ENCODE results near the gene CNTN4. TPM values are rescaled to one million over a fixed set of nuclear protein-coding genes. Genes with fewer than 3 reads are reported as not detected.

Gene CNTN4
- total RNA-seq, 1 experiment from 2014 or later: 5.7 TPM

DNA sequence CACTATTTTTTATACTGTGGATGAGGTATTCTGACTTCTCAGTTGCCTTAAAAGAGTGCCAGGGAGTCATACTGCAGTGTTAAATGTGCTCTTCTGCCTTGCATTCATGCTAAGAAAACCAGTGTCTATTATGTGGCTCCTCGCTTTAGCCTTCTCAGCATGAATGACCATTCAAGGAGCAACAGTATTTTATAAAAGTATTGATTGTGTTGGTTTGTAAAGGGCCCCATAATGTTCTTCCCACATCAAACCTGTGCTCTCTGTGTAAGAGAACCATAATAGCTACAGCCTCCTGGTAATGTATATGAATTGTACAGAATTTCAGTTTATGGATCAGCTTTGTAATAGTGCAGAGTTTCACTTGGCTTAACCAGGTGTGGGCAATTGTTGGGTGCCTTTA lies 316.4 kb downstream of the CNTN4 start:
- no peak overlapping the region for H3K27ac ChIP-seq (ENCODE audit: low read depth, low read length, poor library complexity, severe bottlenecking)
- DNase-seq (ENCODE audit: low spot score): no peak
- H3K9me3 ChIP-seq (ENCODE audit: low read depth, low read length, poor library complexity, severe bottlenecking): no peaks in the 10 kb centered on the region
- TF ChIP-seq EZH2 (IDR thresholded peaks at IDR 0.05; ENCODE audit: borderline replicate concordance, low read depth, low read length, poor library complexity, severe bottlenecking): no peak
- TF ChIP-seq, protein P1, sequence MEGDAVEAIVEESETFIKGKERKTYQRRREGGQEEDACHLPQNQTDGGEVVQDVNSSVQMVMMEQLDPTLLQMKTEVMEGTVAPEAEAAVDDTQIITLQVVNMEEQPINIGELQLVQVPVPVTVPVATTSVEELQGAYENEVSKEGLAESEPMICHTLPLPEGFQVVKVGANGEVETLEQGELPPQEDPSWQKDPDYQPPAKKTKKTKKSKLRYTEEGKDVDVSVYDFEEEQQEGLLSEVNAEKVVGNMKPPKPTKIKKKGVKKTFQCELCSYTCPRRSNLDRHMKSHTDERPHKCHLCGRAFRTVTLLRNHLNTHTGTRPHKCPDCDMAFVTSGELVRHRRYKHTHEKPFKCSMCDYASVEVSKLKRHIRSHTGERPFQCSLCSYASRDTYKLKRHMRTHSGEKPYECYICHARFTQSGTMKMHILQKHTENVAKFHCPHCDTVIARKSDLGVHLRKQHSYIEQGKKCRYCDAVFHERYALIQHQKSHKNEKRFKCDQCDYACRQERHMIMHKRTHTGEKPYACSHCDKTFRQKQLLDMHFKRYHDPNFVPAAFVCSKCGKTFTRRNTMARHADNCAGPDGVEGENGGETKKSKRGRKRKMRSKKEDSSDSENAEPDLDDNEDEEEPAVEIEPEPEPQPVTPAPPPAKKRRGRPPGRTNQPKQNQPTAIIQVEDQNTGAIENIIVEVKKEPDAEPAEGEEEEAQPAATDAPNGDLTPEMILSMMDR (conservative IDR thresholded peaks at IDR 0.05; ENCODE audit: low read depth, low read length): no peak
- H3K4me1 ChIP-seq (ENCODE audit: insufficient read depth, low read length, poor library complexity, severe bottlenecking): peaks cover 7% of the 10 kb centered on the region
- BruUV-seq (replicated peaks): no TSS peak
- intact Hi-C loops (cut with micrococcal nuclease; ENCODE audit: unreplicated experiment): no loop called here
- no peaks in the 10 kb centered on the region for H3K36me3 ChIP-seq (ENCODE audit: insufficient read depth, low read length, poor library complexity, severe bottlenecking)
- H3K4me3 ChIP-seq (ENCODE audit: low read depth, low read length, poor library complexity, severe bottlenecking): no peak overlapping the region
- H3K27me3 ChIP-seq (replicated peaks; ENCODE audit: insufficient read depth, low read depth, low read length, poor library complexity): no peaks in the 10 kb centered on the region
- POLR2A ChIA-PET (ENCODE audit: low non-redundant PET): no interaction called here
- CTCF ChIA-PET: no interaction called here

- ChIA-PET POLR2A (ENCODE audit: low non-redundant PET) (no interaction called here), CTCF (no interaction called here)
- TF ChIP-seq EZH2 (IDR thresholded peaks at IDR 0.05; ENCODE audit: borderline replicate concordance, low read depth, low read length, poor library complexity, severe bottlenecking): no peak
- TF ChIP-seq, protein P1 (conservative IDR thresholded peaks at IDR 0.05; ENCODE audit: low read depth, low read length): no peak
- intact Hi-C loops (cut with micrococcal nuclease; ENCODE audit: unreplicated experiment): no loop called here
- H3K27me3 ChIP-seq (replicated peaks; ENCODE audit: insufficient read depth, low read depth, low read length, poor library complexity): no peaks in the 10 kb centered on the region
- peaks cover 7% of the 10 kb centered on the region for H3K4me1 ChIP-seq (ENCODE audit: insufficient read depth, low read length, poor library complexity, severe bottlenecking)
- BruUV-seq (replicated peaks): no TSS peak
- no peak overlapping the region for H3K4me3 ChIP-seq (ENCODE audit: low read depth, low read length, poor library complexity, severe bottlenecking)
- no peak for DNase-seq (ENCODE audit: low spot score)
- no peaks in the 10 kb centered on the region for H3K36me3 ChIP-seq (ENCODE audit: insufficient read depth, low read length, poor library complexity, severe bottlenecking)
- no peak overlapping the region for H3K27ac ChIP-seq (ENCODE audit: low read depth, low read length, poor library complexity, severe bottlenecking)
- H3K9me3 ChIP-seq (ENCODE audit: low read depth, low read length, poor library complexity, severe bottlenecking): no peaks in the 10 kb centered on the region
Observed at GRCh38 chr3:2420919-2421318, 322.3 kb downstream of the CNTN4 start.

- BruUV-seq (replicated peaks): no TSS peak
- H3K4me3 ChIP-seq (ENCODE audit: low read depth, low read length, poor library complexity, severe bottlenecking): no peak overlapping the region
- ChIA-PET POLR2A (ENCODE audit: low non-redundant PET) (no interaction called here), CTCF (no interaction called here)
- H3K36me3 ChIP-seq (ENCODE audit: insufficient read depth, low read length, poor library complexity, severe bottlenecking): no peaks in the 10 kb centered on the region
- DNase-seq (ENCODE audit: low spot score): no peak
- intact Hi-C loops (cut with micrococcal nuclease; ENCODE audit: unreplicated experiment): no loop called here
- H3K27ac ChIP-seq (ENCODE audit: low read depth, low read length, poor library complexity, severe bottlenecking): no peak overlapping the region
- no peaks in the 10 kb centered on the region for H3K4me1 ChIP-seq (ENCODE audit: insufficient read depth, low read length, poor library complexity, severe bottlenecking)
- H3K27me3 ChIP-seq (replicated peaks; ENCODE audit: insufficient read depth, low read depth, low read length, poor library complexity): no peaks in the 10 kb centered on the region
- H3K9me3 ChIP-seq (ENCODE audit: low read depth, low read length, poor library complexity, severe bottlenecking): no peaks in the 10 kb centered on the region
- TF ChIP-seq, protein P1 (conservative IDR thresholded peaks at IDR 0.05; ENCODE audit: low read depth, low read length): no peak
- TF ChIP-seq EZH2 (IDR thresholded peaks at IDR 0.05; ENCODE audit: borderline replicate concordance, low read depth, low read length, poor library complexity, severe bottlenecking): no peak
Observed at GRCh38 chr3:2423143-2423542, 324.5 kb downstream of the CNTN4 start.

Data from A673 (cell line).